GM12873 (cell line): ENCODE data around the gene TARS2.

Experiments
- CTCF ChIP-seq: IDR thresholded peaks from 2 replicates; pipeline ENCODE4 v1.5.1; 2012; ENCODE audit warnings: low read depth, mild to moderate bottlenecking, moderate library complexity, low read length, control low read depth; ENCODE audit not compliant: insufficient read depth; ENCODE audit errors: missing control alignments

The TARS2 gene

GRCh38 chr1:150508982-150509381 lies 21.8 kb downstream of the TARS2 start:
- TF ChIP-seq CTCF: no peak

- TF ChIP-seq CTCF: no peak
Observed at GRCh38 chr1:150511551-150511950, 24.3 kb downstream of the TARS2 start.

- TF ChIP-seq CTCF: no peak
Observed at GRCh38 chr1:150511985-150512660, 24.9 kb downstream of the TARS2 start.

GRCh38 chr1:150512846-150513245 lies 25.6 kb downstream of the TARS2 start:
- TF ChIP-seq CTCF: no peak

GRCh38 chr1:150513351-150513791 lies 26.2 kb downstream of the TARS2 start:
- TF ChIP-seq CTCF: no peak

- no peak for TF ChIP-seq CTCF
Observed at GRCh38 chr1:150514260-150514659, 27.0 kb downstream of the TARS2 start.

GRCh38 chr1:150514913-150515327 lies 27.7 kb downstream of the TARS2 start:
- TF ChIP-seq CTCF: no peak
